GM18873 (cell line): Measurements from ENCODE around the gene NDE1.
"Not testable (repeated sequence)": the region's sequence is repeated elsewhere in the genome, so short reads cannot be mapped to it uniquely, and the experiment has no call there.

Experiments used
- ATAC-seq: cut with Tn5 transposase; IDR thresholded peaks from one replicate; pipeline ENCODE4 v1.9.1; 2021; ENCODE audit warnings: mild to moderate bottlenecking, moderate library complexity, moderate number of reproducible peaks; ENCODE audit not compliant: unreplicated experiment, low FRiP score

NDE1 gene

DNA sequence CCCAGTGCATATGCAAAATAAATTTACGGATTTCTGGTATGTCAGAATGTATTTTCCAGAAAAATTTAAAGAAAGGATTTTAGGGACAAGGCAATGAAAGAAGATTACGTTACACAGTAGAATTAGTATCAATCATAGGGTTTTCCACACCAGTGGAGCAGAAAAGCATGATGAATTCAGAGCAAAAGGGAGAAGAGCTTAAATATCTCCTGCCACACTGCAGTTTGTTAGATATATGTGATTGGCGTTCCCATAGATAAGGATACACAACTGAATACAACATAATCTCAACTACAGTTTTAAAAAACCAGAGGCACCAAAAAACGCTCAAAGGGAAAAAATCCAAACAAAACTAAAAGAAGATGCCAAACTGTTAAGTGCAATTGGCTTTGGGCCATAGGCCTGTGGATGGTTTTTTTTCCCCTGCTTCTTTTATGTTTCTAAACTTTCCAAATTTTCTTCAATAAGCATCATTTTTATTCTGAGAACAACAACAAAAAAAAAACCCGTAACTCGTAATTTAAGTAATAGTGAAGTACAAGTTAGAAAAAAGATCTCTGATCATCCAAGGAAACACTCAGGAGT, 29.3 kb upstream of the NDE1 start:
- no peak for ATAC-seq

DNA sequence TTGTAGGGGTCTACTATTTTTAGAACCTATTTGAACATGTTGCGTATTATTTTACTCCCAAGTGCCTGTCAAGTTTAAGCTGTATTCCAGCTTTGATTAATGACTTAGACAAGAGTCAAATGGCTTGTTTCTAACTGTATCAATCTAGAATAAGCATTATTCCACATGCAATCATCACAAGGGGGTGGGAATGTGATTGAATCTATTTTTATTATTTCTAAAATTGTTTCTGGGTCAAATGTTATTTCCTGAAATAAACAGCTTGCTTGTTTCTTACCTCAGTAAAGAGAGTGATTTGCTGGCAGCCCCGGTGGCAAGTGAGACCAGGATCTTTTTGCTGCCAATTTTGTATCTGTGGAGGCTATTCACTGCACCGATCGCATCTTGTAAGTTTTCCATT, 28.6 kb upstream of the NDE1 start:
- no peak for ATAC-seq

DNA sequence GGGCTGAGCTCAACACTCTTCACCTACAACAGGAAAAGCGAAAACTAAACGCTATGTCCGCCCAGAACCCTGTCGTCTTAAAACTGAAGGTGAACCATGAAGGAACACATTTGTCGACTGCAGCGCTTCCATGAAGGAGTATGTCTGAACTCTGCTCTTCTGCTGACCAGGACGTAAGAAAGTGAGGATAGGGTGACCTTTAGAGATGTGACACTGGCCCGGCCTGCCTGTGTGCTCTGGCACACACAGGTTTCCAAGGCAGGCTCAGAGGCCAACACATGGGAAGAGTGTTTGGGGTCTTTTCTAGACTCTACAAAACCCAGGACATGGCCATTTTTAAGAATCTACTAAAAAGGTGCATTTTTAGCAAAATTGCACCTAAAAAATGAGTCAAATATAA, 28.2 kb upstream of the NDE1 start:
- ATAC-seq = no peak

DNA sequence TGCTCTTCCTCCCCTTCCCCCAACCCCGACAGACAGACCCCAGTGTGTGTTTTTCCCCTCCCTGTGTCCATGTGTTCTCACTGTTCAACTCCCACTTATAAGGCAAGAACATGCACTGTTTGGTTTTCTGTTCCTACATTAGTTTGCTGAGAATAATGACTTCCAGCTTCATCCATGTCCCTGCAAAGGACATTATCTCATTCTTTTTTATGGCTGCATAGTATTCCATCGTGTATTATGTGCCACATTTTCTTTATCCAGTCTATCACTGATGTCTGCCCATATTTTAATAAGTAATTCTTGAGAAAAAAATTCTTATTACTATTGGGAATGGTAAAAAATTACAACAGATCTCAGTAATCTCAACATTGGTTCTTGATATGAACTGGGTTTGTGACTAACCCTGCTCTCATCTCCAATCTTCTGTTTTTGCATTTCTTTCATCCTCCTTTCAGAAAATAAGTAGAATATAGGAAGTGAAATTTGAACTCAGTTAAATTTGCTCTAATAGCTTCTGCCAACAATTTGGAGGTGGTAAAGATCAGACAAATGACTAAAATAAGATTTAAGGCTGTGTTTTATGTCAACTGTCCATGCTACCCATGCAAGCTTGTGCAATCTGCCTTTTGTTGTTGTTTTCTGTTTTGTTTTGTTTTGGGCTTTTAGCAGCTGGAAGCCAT, 18.2 kb upstream of the NDE1 start:
- no peak for ATAC-seq

DNA sequence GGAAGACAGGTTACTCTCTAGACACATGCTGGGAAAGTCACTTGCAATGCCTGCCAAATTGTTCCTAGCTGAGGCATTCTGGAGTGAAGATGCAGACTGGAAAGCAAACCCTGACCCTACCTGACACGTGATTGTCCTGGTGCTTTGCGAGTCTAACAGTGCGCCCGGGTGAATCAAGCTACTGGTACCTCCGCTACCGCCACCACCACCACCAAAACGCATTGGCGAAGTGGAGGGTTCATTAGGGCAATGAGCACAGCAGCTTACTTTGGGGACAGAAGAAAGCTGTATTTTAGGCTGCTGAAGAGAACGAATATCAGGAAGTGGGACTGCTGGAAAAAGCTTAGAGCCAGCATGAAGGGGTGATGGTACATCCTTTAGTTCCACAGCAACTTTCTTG, 14.1 kb upstream of the NDE1 start:
- no peak for ATAC-seq

DNA sequence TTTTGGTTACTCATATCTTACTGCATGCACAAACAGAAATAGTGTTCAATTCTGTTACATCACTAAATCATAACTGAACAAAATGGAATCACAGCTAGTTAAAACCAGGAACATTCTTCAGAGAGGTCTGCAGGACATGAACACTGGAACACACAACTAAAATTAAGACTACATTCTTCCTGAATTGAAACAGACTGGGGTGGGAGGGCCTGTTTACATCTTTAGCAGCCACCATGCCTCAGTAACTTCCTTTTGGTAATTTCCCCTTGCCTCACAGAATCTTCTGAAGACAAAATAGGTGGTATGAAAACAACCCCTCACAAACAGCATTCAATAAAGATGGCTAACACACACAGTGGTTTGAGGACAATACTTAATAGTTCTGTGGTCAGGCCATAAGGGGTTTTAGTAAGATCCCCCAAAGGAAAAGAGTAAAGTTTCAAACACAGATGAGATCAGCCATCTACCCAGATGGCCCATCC, 13.6 kb upstream of the NDE1 start:
- ATAC-seq = no peak

DNA sequence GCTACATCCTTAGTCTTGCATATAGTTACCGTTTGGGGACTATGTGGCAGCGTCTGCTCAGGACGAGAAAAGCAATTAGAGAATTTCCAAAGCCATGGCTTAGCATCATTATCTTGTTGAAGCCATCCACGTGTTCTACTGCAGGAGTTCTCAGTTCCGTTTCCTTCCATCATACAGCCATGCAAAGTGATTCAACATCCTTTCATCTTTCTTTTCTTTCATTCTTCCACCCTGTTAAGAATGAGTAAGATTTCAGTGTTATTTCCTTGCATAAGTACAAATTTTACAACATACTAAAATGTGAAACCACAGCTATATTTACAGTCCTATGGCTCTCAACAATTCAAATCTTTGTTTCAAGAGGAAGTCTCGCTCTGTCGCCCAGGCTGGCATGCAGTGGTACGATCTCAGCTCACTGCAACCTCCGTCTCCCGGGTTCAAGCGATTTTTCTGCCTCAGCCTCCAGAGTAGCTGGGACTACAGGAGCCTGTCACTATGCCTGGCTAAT, 10.9 kb upstream of the NDE1 start:
- ATAC-seq = no peak

DNA sequence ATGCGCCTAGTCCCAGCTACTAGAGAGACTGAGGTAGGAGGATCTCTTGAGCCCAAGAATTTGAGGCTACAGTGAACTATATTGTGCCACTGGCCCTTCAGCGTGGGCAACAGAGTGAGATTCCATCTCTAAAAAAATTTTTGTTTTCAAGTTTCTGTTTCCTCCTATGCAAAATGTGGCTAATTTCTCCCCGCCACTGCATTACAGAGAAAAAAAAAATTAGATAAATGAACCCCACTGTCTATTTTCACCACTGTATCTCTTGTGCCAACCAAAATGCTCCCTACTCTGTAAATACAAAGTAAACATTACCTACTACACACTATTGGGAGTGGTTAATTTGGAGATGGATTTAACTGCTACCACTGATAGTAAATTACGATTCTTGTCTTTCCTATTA, 9.1 kb upstream of the NDE1 start:
- ATAC-seq = no peak

DNA sequence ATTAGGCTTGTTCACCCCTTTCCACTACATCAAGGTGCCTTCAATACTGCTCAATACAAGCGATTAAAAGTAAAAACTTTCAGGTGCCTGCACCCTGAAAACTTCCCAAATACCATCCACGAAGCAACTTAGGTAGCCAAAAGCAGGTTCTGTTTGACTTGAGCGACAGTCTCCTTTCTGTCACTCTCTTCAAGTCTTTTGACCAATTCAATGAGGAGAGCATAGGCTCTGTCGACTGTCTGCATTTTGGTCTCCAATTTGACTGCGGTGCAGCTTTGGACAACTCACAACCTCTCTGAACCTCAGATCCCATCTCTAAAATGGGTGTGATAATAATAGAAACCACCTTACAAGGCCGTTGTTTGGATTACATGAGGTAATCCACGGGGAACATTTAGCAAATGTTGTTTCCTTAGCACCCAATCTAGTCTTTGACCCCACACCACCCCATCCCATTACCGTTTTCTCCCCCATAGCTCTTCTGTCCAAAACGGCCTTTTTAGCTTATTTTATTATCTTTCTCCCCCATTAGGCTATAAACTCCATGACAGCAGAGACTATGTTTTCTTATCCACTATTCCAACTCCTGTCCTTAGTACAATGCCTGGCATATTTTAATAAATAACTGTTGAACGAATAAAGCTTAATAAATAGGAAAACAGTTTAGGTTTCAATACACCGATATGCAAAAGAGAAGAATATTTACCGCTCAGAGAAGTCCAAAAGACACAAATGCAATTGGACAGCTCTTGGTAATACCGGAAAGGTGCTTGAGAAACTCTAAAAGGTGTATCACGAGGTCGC, 8.1 kb upstream of the NDE1 start:
- no peak for ATAC-seq

DNA sequence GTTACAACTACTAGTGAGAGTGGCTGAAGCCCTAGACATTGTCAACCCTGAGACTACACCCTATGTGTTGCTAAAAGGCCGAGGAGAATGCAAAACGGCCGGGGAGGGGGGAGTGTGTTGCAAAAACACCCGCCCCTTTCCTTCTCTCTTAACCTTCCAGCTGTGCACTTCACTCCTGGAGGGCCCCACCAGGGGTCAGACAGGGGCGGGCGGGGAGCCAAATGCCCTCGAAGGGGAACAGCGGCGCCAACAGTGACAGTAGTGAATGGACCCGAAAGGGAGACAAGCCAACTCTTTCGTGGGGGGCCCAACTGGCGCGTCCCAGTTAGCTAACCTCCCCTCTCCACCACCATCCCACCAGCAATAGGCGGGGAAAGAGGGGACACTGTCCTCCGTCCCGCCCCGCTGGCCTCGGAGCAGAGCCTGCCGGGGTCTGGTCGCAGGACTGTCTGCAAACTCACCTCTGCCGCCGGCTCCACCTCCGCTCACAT, 7.4 kb upstream of the NDE1 start:
- ATAC-seq = peak; percentile 48

DNA sequence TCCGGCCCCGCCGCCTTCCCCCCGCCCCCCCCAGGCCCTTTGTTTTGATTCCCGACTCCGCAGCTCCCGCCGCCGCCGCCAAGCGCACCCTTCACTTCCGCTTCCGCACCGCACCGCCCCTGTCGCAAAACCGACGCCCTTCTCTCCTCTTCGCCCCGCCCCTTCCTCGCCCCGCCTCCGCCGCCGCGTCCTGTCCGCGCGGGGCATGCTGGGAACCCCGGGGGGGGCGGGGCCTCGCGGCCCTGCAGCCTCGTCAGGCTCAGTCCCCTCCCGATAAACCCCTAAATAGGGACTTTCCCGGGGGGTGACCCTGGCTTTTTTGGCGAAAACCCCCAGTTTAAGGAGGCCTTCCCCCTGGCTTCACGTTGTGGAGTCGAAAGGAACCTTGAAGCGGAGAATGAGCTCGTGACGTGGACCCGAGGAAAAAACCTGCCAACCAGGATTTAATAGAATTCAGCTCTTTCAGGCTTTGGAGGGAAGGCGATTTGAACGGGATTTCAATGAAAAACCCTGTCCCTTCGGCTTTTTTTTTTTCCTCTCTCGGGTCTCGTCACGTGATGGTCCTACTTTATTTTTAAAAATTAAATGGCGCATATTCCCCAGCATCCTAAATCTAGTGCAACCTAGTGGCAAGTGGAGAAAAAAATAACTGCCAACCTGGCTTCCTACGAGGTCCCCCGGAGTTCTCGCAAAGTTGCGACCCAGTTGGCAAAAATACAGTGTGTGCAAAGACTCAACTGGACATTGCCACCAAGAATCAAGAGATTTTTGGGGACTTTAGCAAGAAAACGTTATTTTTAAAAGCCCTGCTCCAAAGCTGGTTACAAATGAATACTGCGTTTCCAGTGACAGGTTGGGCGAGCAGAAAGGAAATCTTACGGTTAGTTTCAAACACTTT, 6.7 kb upstream of the NDE1 start, which contains the start of gene MARF1:
Gene MARF1 (minus strand): TSS at position 107 of the 898 bp plus-strand sequence. CDS start 3,921 bp downstream, outside the sequence.
- peak; percentile 31 for ATAC-seq

DNA sequence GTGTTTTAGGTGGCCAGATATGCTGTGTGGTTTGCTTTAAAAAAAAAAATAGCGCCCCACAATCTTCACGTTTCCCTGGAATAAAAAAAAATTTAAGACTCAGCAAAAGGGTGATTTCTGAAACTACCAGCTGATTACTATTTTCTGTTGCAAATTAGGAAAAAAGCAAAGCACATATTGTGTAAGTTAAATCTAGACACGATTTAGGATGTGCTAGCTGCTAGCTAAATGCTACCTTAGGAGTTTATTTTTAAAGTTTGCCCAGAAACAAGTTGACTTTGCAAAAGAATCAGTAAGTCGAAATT, 6.1 kb upstream of the NDE1 start:
- ATAC-seq = no peak

DNA sequence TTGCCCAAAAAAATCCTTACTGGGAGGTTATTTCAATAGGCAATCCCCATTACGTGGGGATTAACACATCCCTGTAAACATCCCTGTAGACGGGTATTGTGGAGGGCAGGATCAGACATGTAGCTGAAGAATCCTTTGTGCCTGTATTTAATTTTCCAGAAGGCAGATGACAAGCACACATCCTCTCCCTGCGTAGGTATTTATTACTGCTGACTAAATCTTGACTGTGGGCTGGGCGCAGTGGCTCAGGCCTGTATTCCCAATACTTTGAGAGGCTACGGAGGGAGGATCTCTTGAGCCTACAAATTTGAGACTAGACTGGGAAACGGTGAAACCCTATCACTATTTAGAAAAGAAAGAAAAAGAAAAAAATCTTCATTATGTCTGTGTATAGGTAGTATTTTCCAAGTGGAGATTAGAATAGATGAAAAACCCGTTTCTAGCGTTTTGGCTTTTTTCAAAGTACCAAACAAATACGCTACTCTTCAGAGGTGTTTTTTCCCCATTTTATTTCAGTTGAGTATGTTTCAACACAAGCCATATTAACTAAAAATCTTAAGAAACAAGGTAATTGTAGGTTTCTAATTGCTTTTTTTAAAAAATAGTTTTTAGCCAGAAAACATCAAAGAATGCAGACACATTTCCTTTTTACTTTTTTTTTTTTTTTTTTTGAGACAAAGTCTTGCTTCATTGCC, 5.6 kb upstream of the NDE1 start:
- no peak for ATAC-seq

DNA sequence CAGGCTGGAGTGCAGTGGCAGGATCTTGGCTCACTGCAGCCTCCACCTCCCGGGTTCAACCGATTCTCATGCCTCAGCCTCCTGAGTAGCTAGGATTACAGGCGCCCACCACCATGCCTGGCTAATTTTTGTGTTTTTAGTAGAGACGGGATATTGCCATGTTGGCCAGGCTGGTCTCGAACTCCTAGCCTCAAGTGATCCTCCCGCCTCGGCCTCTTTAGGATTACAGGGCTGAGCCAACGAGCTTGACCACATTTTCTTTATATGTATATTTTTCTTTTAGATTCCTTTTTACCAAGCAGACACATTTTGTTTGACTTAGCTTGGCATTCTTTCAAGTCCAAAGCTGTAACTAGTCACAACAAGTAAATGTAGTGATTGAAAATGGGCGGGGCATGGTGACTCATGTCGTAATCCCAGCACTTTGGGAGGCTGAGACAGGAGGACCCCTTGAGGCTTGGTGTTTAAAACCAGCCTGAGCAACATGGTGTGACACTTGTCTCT, 5.0 kb upstream of the NDE1 start:
- not testable (repeated sequence) for ATAC-seq

DNA sequence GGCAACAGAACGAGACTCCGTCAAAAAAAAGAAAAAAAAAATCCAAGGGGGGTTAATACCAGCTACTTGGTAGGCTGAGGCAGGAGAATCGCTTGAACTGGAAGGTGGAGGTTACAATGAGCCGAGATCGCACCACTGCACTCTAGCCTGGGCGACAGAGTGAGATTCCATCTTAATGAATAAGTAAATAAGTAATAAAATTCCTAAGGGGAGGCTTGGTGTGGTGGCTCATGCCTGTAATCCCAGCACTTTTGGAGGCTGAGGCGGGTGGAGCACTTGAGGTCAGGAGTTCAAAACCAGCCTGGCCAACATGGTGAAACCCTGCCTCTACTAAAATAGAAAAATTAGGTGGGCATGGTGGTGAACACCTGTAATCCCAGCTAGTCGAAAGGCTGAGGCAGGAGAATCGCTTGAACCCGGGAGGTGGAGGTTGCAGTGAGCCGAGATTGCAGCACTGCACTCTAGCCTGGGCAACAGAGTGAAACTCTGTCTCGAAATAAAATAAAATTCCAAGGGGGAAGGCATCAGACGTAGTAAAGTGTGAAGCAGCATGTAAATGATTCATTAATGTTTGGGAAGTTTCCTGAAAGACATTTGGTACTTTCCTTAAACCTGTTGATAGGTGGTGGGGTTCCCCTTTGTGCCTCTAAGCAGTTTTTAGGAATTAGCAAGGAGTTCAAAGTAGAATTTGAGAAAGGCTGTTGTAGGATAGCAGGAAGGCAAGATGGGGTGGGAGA, 3.3 kb upstream of the NDE1 start:
- ATAC-seq = not testable (repeated sequence)

DNA sequence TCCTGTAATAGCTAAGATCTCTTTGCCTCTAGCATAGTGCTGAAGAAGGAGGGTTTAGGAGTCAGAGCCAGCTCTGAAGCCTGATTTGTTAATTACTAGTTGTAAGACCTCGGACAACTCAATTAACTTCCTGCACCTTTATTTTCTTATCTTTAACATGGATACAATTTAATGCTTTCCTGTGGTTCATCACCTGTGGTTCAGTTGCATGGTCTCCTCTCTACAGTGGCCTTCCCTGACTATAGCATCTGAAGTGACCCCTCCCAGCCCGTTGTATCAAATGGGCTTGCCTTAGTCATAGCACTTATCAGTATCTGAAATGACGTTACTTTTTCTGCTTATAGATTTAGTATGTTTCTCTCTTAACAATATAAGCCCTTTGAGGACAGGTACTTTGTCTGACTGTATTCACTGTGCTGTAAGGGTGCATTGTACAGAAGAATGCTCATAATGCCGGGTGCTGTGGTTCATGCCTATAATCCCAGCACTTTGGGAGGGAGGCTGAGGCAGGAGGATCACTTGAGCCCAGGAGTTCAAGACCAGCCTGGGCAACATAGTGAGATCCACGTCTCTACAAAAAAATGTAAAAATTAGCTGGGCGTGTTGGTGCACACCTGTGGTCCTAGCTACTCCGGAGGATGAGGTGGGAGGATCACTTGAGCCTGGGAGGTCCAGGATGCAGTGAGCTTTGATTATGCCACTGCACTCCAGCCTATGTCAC, 2.6 kb upstream of the NDE1 start:
- ATAC-seq = no peak

DNA sequence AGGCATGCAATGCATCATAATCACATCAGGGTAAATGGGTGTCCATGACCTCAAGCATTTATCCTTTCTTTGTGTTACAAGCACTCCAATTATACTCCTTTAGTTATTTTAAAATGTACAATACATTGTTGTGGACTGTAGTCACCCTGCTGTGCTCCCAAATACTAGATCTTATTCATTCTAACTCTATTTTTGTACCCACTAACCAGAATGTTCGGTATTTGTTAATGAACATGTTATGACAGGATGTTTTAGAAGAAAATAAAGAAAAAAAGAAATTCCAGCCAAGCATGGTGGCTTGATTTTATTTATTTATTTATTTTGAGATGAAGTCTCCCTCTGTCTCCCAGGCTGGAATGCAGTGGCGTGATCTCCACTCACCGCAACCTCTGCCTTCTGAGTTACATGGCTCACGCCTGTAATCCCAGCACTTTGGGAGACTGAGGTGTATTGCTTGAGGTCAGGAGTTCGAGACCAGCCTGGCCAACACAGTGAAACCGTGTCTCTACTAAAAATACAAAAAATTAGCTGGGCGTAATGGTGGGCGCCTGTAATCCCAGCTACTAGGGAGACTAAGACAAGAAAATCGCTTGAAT, 1.8 kb upstream of the NDE1 start:
- no peak for ATAC-seq

DNA sequence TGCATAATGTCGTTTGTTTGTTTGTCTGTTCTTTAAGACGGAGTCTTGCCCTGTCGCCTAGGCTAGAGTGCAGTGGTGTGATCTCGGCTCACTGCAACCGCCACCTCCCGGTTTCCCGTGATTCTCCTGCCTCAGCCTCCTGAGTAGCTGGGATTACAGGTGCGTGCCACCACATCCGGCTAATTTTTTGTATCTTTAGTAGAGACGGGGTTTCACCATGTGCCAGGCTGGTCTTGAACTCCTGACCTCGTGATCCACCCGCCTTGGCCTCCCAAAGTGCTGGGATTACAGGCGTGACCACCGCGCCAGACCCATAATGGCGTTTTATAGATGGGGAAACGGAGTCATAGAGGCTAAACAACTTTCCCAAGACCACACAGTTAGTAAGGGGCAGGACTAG, 734 bp upstream of the NDE1 start:
- not testable (repeated sequence) for ATAC-seq
